IPS DF 19.7 (cell line): ENCODE data around the gene DSCAM.
"Not testable (repeated sequence)": the region's sequence is repeated elsewhere in the genome, so short reads cannot be mapped to it uniquely, and the experiment has no call there.

Experiments
- DNase-seq: peaks from one replicate; pipeline ENCODE4 v3.0.0-alpha.2; 2013; ENCODE audit warnings: low read depth, low spot score

The DSCAM gene

DNA sequence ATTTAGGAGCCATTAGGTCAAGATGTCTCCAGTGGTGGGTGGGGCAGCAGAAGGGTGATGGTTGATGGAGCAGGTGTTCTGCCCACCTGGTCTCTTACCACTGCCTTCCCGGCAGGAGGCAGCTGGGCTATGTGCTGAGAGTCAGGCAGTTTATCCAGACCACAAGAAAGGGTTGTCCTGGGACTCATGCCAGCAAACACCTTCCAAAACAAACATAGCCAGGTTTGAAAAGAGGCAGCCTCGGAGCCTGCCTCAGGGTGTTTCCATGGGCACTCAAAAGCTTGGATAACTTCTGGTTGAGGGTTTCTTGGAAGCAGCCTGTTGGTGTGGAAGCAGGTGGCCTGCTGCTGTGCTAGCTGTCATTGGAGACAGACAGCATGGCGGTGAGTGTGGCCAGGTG lies 792.6 kb downstream of the DSCAM start:
- DNase-seq = no peak

DNA sequence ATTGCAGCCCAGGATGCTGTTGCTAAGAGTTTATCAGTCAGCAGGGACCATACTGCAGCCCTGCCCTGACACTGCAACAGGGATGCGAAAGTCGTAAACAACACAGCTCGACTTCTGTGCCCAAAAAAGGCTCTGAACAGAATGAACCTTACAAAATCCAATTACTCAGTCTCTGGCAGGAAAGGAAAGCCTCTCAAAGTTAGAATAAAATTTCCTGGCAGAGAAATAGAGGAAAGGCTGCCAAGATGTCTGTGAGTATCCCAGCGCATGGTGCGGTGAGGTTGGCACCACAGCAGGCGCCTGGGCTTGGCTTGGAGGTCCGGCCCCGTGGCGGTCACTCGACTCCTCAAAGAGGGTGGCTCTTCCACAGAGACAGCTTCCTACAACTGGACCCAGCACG lies 794.0 kb downstream of the DSCAM start:
- no peak for DNase-seq

GRCh38 chr21:40052276-40052675 lies 794.7 kb downstream of the DSCAM start:
- no peak for DNase-seq

DNA sequence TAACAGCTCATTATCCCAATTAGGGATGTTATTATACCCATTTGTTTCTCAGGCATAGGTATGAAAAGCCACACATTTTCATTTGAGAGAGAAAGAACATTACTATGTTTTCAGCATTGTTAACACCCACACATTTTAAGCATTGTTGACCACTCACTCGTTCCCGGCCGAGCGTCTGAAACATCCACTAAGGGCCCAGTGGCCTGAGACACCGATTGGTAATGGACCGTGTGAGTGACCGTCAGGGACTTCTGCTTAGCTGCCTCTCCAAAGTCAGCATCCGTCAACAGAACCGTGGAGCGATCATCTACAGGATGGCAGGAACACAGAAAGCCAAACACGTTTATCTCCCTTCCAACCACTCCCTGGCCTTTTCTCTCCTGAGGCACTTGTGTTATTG lies 795.2 kb downstream of the DSCAM start:
- no peak for DNase-seq

DNA sequence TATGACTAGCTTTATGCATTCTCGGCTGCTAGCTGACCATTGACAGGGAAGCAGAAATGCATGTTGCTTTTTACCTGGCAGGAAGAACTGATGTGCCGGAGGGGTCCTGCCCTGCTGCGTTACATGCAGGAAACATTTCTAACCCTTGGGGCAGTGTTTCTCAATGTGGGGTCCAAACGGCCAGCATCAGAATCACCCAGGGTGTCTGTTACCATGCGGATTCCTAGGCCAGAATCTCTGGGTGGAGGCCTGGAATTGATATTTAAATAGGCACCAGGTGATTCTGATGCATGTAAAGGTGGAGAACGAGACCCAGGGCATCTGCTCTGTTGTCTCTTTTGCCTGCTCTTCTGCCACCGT lies 797.0 kb downstream of the DSCAM start:
- no peak for DNase-seq

GRCh38 chr21:40049031-40049930 lies 797.7 kb downstream of the DSCAM start:
- DNase-seq = no peak

- DNase-seq = no peak
These were observed 798.8 kb downstream of the DSCAM start for GRCh38 chr21:40047993-40048730.

DNA sequence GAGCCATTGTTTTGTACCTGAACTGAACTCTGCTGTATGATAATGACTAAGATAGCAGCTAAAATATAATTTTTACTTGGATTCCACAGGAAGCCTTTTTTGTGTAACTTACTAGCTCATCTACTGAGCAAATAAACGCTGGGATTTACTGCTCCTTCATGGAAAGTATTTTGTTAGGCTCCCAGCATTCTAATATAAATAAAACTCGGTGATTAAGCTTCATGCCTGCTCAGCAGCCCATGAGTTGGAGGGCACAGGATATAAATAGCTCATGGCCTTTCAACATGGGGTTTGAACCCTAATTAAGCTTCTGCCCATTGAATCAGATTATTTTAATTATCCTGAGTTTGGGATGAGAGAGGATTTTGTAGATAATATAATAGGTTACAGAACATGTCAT lies 799.7 kb downstream of the DSCAM start:
- DNase-seq = no peak

DNA sequence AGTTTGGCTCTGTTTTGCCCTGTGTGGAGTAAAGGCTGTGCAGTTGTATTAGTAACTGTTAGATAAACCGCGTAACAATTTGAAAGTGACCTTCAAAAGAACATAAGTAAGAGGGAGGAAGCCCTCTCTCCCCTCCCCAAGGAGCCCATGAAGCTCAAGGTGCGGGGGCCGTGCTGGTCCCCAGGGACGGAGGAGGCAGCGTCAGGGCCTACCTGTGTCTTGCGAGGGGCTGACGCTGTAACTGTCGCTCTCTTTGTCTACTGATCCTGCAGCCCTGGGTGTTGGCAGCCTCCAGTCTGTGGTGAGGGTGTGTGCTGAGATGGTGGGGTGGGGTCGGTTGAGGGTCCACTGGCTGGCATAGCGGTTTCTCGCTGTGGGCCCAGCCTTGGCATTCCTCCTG lies 803.1 kb downstream of the DSCAM start:
- no peak for DNase-seq

DNA sequence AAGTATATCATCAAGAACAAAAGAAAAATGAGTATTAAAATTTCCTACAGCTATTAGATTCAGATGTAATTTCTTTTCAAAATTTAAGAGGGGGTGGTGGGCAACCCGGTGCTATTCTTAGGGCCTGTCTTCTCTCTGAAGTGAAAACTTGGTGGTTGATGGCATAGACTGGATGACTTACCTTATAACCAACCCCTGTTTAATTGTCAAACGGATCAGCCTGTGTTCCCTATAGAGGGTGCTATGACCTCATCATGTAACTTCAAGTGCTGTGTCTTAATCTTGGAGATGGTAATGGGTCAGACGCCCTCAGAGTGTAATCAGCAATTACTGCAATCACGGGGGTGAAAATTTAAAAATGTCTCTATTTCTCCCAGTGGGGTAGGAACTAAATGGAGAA lies 803.5 kb downstream of the DSCAM start:
- no peak for DNase-seq

DNA sequence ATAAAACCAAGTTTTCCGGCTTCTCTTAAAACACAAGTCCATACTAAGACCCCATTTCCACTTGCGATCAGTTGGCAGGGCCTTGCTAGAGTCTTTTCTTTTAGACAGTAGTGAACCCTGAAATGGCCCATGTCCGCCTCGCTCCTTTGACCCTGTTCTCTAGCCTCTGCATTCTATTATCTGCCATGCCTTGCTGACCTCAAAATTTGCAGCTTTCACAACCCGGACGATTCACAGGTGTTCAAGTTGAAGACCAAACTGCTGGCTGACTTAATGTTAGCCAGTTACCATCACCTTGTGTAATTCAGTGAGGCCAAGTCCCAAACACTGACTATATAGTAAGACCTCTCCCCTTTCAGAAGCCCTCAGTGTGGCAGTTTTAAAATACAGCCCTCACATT lies 805.5 kb downstream of the DSCAM start:
- no peak for DNase-seq

- DNase-seq = not testable (repeated sequence)
These were observed 813.7 kb downstream of the DSCAM start for GRCh38 chr21:40033156-40033782.

GRCh38 chr21:40029888-40030287 lies 817.1 kb downstream of the DSCAM start:
- DNase-seq = no peak

- not testable (repeated sequence) for DNase-seq
These were observed 818.6 kb downstream of the DSCAM start for GRCh38 chr21:40028393-40028792.

DNA sequence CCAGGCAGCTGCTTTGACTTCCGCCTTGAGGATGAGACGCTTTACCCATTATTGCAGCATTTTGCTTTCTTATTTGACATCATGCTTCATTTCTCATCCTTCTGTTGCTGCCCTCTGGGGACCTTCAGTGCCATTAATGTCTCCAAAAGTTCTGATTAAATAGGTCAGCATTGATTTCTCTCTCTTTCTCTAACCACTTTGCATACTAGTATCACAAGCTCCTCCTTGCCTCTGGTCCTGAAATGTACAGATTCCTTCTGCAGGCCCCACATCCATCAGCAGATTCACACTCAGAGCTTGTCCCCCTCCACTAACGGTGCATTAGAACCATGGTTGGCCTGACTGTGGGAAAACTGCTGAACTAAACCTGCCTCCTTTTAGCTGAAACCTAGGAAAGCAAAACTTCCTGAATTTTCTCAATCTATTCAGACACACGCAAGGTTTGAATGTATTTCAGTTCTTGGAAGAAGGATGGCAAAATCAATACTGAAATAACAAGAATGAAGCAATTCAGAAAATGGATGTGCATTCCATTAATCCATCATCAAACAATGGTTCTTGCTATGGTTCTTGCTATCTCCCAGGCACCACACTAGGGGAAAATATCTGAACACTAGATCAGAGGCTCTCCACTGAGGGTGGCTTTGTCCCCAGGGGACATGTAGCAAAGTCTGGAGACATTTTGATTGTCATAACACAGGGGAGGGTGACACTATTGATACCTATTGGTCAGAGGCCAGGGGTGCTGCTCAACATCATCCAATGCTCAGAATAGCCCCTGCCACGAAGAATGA lies 825.2 kb downstream of the DSCAM start:
- no peak for DNase-seq

DNA sequence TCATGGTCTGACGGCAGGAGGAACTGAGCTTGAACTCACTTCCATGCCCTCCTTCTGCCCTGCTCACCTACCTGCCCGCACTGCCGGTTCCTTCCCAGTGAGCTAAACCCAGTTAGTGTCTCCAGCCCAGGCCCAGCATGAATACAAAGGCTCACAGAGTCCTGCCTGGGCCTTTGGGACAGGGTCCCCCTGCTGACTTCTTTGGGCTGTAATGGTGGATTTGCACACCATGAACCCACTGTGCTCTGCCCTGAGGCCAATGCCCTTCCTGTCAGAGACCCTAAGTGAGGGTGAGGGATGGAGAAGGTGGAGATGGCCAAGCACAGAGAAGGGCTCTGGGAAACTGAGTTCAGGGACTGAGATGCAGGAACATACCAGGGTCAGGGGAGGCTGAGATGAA lies 826.3 kb downstream of the DSCAM start:
- DNase-seq = no peak

DNA sequence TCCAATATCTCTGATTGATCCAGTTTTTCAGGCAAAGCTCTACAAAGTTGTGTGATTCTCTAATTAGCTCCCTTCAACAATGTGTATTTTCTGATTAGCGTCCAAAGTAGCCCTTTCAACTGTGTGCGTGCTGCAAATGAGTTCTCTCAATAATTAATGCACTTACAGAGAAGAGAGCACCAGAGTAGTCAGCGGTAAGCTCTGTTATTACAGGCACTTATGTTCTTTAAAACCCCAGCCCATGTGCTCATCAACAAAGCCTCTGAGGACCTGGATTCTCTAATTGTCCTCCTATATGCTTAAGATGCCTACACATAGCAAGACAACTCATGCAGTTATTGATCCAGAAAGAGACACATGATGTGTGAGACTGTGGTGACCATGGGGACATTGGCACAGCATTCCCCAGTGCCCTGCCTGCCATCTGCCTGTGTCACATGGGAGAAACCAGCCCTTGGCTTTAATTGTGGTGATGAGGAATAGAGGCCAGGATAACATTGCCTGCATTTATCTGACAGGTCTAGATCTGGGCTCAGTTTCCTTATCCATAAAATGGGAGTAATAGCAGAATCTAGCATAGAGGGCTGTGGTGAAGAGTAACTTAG lies 828.0 kb downstream of the DSCAM start:
- no peak for DNase-seq

DNA sequence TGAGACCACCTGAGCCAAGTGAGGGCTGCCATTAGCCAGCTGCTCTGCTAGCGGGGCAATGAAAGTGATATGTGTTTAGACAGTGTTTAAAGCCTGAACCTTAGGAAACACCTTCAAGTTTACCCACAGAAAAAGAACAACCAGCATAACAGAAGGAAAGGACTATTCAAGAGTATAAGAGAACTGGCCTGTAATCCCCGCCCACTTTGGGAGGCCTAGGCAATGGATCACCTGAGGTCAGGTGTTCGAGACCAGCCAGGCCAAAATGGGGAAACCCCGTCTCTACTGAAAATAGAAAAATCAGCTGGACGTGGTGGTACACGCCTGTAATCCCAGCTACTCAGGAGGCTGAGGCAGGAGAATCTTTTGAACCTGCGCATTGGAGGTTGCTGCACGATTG lies 830.3 kb downstream of the DSCAM start:
- no peak for DNase-seq

GRCh38 chr21:40016234-40016633 lies 830.7 kb downstream of the DSCAM start:
- DNase-seq = no peak

DNA sequence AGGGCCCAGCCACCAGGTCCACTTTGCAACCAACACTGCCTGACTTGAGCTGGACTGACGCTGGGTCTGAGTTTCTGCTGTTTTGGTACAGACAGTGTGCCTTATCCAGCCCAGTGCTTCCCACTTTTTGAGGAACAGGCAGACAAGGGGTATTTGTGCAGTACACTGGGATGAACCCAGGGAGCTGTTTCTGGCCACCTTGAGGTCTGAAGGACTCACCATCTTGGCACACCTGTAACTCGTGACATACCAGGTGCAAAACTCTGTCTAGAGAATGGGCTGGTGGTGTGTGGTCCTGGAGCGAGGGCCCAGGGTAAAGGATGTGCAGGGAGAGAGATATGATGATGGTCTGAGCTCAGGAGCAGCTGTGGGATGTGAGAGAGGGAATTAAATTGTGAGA lies 831.1 kb downstream of the DSCAM start:
- DNase-seq = no peak

GRCh38 chr21:40014394-40014793 lies 832.6 kb downstream of the DSCAM start:
- DNase-seq = no peak
